ENCODE measurements around the gene ANO5. TPM values are rescaled to one million over a fixed set of nuclear protein-coding genes. Genes with fewer than 3 reads are reported as not detected.
"Not testable (repeated sequence)": the region's sequence is repeated elsewhere in the genome, so short reads cannot be mapped to it uniquely, and the experiment has no call there.

Gene ANO5
- polyA plus RNA-seq, 1 experiment = not detected

GRCh38 chr11:22246992-22247391, 54.1 kb downstream of the ANO5 start:
- ChIA-PET CTCF (no interaction called here), POLR2A (no interaction called here)
- Histone ChIP-seq H3K27ac (ENCODE audit: low read depth, low read length) (no peak overlapping the region), H3K9me3 (ENCODE audit: control insufficient read depth, insufficient read depth, low read length) (no peaks in the 10 kb centered on the region), H3K4me3 (ENCODE audit: low read depth, low read length) (no peak overlapping the region), H3K27me3 (ENCODE audit: control insufficient read depth, insufficient read depth, low read length) (no peaks in the 10 kb centered on the region)
- DNase-seq (ENCODE audit: low read depth, low spot score) = no peak
- no peak for TF ChIP-seq CTCF (IDR thresholded peaks at IDR 0.05; ENCODE audit: low read depth, low read length)

GRCh38 chr11:22249871-22250270, 57.0 kb downstream of the ANO5 start:
- ChIA-PET CTCF (no interaction called here), POLR2A (no interaction called here)
- Histone ChIP-seq H3K27me3 (ENCODE audit: control insufficient read depth, insufficient read depth, low read length) (no peaks in the 10 kb centered on the region), H3K9me3 (ENCODE audit: control insufficient read depth, insufficient read depth, low read length) (no peaks in the 10 kb centered on the region), H3K4me3 (ENCODE audit: low read depth, low read length) (no peak overlapping the region), H3K27ac (ENCODE audit: low read depth, low read length) (no peak overlapping the region)
- TF ChIP-seq CTCF (IDR thresholded peaks at IDR 0.05; ENCODE audit: low read depth, low read length) = no peak
- DNase-seq (ENCODE audit: low read depth, low spot score) = no peak

- no peak for TF ChIP-seq CTCF (IDR thresholded peaks at IDR 0.05; ENCODE audit: low read depth, low read length)
- no peak for DNase-seq (ENCODE audit: low read depth, low spot score)
- Histone ChIP-seq H3K9me3 (ENCODE audit: control insufficient read depth, insufficient read depth, low read length) (no peaks in the 10 kb centered on the region), H3K4me3 (ENCODE audit: low read depth, low read length) (no peak overlapping the region), H3K27me3 (ENCODE audit: control insufficient read depth, insufficient read depth, low read length) (no peaks in the 10 kb centered on the region), H3K27ac (ENCODE audit: low read depth, low read length) (no peak overlapping the region)
- ChIA-PET POLR2A (no interaction called here), CTCF (interaction anchor here (1.4 kb wide), 1 partner anchor 13 kb away, joined by 3 read pairs; no protein-coding TSS in a partner anchor)
These were observed 64.0 kb downstream of the ANO5 start for GRCh38 chr11:22256876-22257275.

- Histone ChIP-seq H3K4me3 (ENCODE audit: low read depth, low read length) (no peak overlapping the region), H3K9me3 (ENCODE audit: control insufficient read depth, insufficient read depth, low read length) (no peaks in the 10 kb centered on the region), H3K27ac (ENCODE audit: low read depth, low read length) (no peak overlapping the region), H3K27me3 (ENCODE audit: control insufficient read depth, insufficient read depth, low read length) (no peaks in the 10 kb centered on the region)
- CTCF ChIA-PET = no interaction called here
- no peak for TF ChIP-seq CTCF (IDR thresholded peaks at IDR 0.05; ENCODE audit: low read depth, low read length)
- POLR2A ChIA-PET = no interaction called here
- DNase-seq (ENCODE audit: low read depth, low spot score) = no peak
These were observed 70.7 kb downstream of the ANO5 start for GRCh38 chr11:22263613-22264012.

- DNase-seq (ENCODE audit: low read depth, low spot score); H3K27me3 ChIP-seq (ENCODE audit: control insufficient read depth, insufficient read depth, low read length); POLR2A ChIA-PET; H3K9me3 ChIP-seq (ENCODE audit: control insufficient read depth, insufficient read depth, low read length); CTCF ChIA-PET; H3K27ac ChIP-seq (ENCODE audit: low read depth, low read length); H3K4me3 ChIP-seq (ENCODE audit: low read depth, low read length): not testable (repeated sequence)
These were observed 76.2 kb downstream of the ANO5 start for GRCh38 chr11:22268983-22269624.

Data from AG04450 (cell line).